OCI-LY3 (cell line): ENCODE measurements around the gene TMEM132D.

Experiments
- EZH2phosphoT487 ChIP-seq: fragments of 200-600 bp; shearing (Covaris generic); IDR thresholded peaks from 2 replicates; pipeline ENCODE4 v1.6.1; 2018; ENCODE audit warnings: antibody characterized with exemption, mixed run types, low read depth
- TF ChIP-seq, protein P1 (sequence below): fragments of 200-600, 300-600 bp; sonication (generic); IDR thresholded peaks from 2 replicates; pipeline ENCODE4 v1.5.1; 2014; ENCODE audit warnings: antibody characterized with exemption, low read length, low read depth

DNA sequence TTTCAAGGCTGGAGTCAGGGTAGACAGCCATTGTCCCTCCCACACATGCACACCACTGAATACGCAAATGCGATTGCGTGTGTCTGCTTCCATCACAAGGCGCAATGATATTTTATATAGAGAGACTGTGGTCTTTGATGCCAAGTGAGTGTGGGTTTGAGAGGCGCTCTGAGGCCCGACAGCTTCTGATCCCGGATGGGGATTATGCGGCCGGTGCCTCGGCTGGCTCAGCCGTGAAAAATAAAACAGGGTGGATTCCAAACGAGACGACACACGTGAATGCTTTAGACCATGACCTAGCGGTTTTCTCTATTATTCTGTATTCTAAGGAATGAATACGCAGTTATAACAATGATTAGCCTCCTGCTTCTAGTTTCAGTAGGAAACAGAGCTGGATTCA lies 72.5 kb downstream of the TMEM132D start:
- no peak for TF ChIP-seq EZH2phosphoT487
- TF ChIP-seq, protein P1, sequence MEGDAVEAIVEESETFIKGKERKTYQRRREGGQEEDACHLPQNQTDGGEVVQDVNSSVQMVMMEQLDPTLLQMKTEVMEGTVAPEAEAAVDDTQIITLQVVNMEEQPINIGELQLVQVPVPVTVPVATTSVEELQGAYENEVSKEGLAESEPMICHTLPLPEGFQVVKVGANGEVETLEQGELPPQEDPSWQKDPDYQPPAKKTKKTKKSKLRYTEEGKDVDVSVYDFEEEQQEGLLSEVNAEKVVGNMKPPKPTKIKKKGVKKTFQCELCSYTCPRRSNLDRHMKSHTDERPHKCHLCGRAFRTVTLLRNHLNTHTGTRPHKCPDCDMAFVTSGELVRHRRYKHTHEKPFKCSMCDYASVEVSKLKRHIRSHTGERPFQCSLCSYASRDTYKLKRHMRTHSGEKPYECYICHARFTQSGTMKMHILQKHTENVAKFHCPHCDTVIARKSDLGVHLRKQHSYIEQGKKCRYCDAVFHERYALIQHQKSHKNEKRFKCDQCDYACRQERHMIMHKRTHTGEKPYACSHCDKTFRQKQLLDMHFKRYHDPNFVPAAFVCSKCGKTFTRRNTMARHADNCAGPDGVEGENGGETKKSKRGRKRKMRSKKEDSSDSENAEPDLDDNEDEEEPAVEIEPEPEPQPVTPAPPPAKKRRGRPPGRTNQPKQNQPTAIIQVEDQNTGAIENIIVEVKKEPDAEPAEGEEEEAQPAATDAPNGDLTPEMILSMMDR: no peak
